ENCODE results near the gene MYL11. TPM values are rescaled to one million over a fixed set of nuclear protein-coding genes. Genes with fewer than 3 reads are reported as not detected.

Gene MYL11
- total RNA-seq, 4 donors from 2014 or later, result not detected

DNA sequence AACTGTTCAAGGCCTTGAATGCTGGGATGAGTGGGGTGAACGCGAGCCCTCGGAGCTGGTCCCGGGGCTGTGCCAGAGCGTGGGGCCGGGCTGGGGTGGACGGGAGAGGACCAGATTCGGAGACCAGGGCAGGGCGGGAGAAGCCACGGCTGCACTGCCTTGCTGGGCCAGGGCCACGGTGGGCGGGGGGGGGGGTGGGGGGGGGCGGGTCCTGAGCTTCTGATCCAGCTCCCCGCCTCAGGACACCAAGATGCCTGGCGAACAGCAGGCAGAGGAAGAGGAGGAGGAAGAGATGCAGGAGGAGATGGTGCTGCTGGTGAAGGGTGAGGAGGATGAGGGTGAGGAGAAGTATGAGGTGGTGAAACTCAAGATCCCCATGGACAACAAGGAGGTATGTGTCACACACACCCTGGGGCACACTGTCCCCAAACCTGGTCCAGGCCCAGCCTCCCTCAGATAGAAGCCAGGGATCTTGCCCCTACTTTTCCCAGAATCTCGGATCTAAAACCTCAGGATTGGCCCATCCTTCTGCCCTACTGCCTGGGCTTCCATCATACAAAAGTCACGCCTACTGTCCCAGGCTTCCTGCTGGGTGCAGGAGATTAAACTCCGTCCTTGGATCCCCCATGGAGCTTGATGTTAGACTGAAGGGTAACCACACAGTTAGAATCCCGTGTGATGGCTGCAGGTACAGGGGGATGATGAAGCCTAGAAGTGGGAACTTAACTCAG, 33.4 kb downstream of the MYL11 start:
- no peaks in the 10 kb centered on the region for H3K36me3 ChIP-seq
- peaks cover 0 to 19% (median 7%) of the 10 kb centered on the region in 4 donors for H3K4me1 ChIP-seq
- no peaks in the 10 kb centered on the region for H3K9me3 ChIP-seq
- no peaks in the 10 kb centered on the region for H3K27me3 ChIP-seq
- DNase-seq, result no peak
- TF ChIP-seq POLR2A (IDR thresholded peaks at IDR 0.05), result no peak
- TF ChIP-seq CTCF (IDR thresholded peaks at IDR 0.05), result no peak
- H3K4me3 ChIP-seq, result peak overlapping the region; percentile 68 to 78 (median 73)
- peak overlapping the region; percentile 72 to 88 (median 85) for H3K27ac ChIP-seq

DNA sequence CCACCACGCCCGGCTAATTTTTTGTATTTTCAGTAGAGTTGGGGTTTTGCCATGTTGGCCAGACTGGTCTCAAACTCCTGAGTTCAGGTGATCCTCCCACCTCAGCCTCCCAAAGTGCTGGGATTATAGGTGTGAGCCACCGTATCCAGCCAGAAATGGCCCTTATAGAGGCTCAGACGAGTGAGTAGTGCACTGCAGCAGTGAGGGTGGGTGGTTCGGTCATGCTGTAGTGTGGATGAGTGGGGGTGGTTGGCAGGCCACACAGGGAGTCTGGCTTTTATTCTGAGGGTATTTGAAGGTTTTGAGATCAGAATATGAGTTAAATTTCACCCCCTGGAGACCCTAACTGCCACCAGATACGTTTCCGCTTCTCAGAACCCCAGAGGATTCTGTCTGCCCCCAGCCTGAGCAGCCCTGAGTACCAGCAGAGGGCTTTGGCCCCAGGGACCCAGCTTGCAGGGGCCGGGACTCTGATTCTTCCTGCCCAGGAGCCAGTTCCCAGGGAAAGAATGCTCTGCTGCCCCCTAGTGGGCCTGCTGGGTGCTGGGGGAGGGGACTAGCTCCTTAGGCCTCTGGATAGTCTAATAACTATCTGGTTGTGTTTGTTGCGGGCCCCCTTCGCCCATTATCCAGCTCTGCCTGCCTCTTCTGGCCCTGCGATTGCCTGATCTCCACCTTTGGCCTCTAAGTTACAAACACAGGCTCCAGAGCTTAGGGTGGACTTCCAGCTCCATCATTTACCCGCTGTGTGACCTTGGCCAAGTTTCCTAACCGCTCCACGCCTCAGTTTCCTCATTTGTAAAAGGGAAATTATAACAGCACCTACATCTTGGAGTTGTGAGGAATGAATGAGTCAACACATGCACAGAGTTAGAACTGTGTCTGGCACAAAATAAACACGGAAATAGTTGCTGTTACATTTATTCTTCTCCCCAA, 34.8 kb downstream of the MYL11 start:
- Histone ChIP-seq H3K4me3 (no peak overlapping the region), H3K4me1 (peaks cover 0 to 19% (median 7%) of the 10 kb centered on the region in 4 donors), H3K9me3 (no peaks in the 10 kb centered on the region), H3K27ac (peak overlapping the region in 1 of 4 donors; percentile 45), H3K27me3 (no peaks in the 10 kb centered on the region), H3K36me3 (no peaks in the 10 kb centered on the region)
- TF ChIP-seq CTCF (IDR thresholded peaks at IDR 0.05) (peak; percentile 88 to 96 (median 92)), POLR2A (IDR thresholded peaks at IDR 0.05) (peak in 1 of 2 donors; percentile 20)
- DNase-seq, result peak; percentile 92 to 97 (median 94)

- peaks cover under 1 to 21% (median 3%) of the 10 kb centered on the region in 4 donors for H3K4me1 ChIP-seq
- no peak for DNase-seq
- H3K27me3 ChIP-seq, result no peaks in the 10 kb centered on the region
- no peak overlapping the region for H3K4me3 ChIP-seq
- TF ChIP-seq POLR2A (IDR thresholded peaks at IDR 0.05), result no peak
- no peak for TF ChIP-seq CTCF (IDR thresholded peaks at IDR 0.05)
- no peaks in the 10 kb centered on the region for H3K36me3 ChIP-seq
- no peak overlapping the region for H3K27ac ChIP-seq
- no peaks in the 10 kb centered on the region for H3K9me3 ChIP-seq
These were observed 38.7 kb downstream of the MYL11 start for GRCh38 chr16:30413112-30413806.

- peaks cover 0 to 19% (median 2%) of the 10 kb centered on the region in 4 donors for H3K4me1 ChIP-seq
- no peaks in the 10 kb centered on the region for H3K9me3 ChIP-seq
- no peaks in the 10 kb centered on the region for H3K36me3 ChIP-seq
- H3K27me3 ChIP-seq, result no peaks in the 10 kb centered on the region
- H3K27ac ChIP-seq, result no peak overlapping the region
- TF ChIP-seq CTCF (IDR thresholded peaks at IDR 0.05), result no peak
- no peak for TF ChIP-seq POLR2A (IDR thresholded peaks at IDR 0.05)
- no peak overlapping the region for H3K4me3 ChIP-seq
- no peak for DNase-seq
These were observed 39.6 kb downstream of the MYL11 start for GRCh38 chr16:30414159-30414558.

- no peak for DNase-seq
- H3K27me3 ChIP-seq, result no peaks in the 10 kb centered on the region
- H3K9me3 ChIP-seq, result no peaks in the 10 kb centered on the region
- H3K4me3 ChIP-seq, result no peak overlapping the region
- H3K36me3 ChIP-seq, result no peaks in the 10 kb centered on the region
- TF ChIP-seq POLR2A (IDR thresholded peaks at IDR 0.05) (no peak), CTCF (IDR thresholded peaks at IDR 0.05) (no peak)
- H3K27ac ChIP-seq, result no peak overlapping the region
- peaks cover 0 to 11% (median 1%) of the 10 kb centered on the region in 4 donors for H3K4me1 ChIP-seq
These were observed 41.5 kb downstream of the MYL11 start for GRCh38 chr16:30416047-30416603.

All from Peyer's patch (tissue), 4 donors.